ENCODE measurements around the gene GSTM2.
"Not testable (repeated sequence)": the region's sequence is repeated elsewhere in the genome, so short reads cannot be mapped to it uniquely, and the experiment has no call there.

The GSTM2 gene

GRCh38 chr1:109677459-109677858 is 9.6 kb downstream of the GSTM2 start:
- DNase-seq (ENCODE audit: low spot score) = no peak

GRCh38 chr1:109678637-109679036 is 10.8 kb downstream of the GSTM2 start:
- not testable (repeated sequence) for DNase-seq (ENCODE audit: low spot score)

GRCh38 chr1:109684777-109685176 is 16.9 kb downstream of the GSTM2 start:
- not testable (repeated sequence) for DNase-seq (ENCODE audit: low spot score)

DNA sequence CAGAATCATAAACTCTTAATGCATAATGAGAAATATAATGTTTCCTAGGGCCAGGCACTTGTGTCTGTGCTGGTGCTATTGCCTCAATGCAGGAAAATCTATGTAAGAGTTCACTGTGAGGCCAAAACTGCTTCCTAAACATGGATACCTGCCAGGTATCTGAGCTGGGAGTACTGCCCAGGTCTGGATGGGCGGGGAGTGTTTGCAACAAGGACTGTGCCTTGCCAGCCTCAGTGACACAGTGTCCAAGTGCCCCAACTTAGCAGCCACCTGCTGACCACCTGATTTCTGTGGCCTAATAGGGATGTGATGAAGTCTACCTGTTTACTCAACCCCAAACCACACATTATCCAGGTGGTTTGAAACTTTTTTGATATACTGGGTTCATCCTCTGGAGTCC is 17.5 kb downstream of the GSTM2 start:
- DNase-seq (ENCODE audit: low spot score) = not testable (repeated sequence)

DNA sequence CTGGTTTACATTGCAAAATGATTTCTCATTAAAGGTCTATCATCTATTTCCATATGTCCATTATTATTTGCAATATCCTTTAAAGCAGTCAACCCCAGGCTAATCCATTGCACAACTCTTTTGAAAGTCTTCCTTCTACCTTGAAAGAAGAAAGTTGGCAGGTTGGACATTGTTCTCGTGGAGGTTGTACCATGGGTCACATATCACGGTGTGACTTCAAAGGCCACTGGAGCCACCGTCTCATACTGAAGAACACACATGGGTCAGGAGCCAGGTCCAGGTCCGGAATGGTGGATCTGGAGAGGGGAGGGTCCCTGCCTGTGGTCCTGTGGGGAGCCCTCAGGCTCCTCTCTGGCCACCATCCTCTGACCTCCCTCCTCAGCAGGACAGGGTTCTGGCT is 18.0 kb downstream of the GSTM2 start:
- DNase-seq (ENCODE audit: low spot score) = not testable (repeated sequence)

DNA sequence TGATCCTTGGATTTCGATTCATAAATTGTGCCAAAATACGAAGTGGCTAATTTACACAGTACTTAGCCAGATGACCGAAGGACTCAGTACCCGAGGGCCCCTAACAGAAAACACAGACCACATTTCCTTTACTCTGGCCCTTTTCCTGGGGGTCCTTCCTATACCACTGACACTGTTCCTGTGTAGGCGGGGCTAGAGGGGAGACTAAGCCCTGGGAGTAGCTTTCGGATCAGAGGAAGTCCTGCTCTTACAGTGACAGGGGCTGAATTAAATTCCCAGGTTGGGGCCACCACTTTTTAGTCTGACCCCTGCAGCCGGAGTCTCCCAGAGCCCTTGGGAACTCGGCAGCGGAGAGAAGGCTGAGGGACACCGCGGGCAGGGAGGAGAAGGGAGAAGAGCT is 19.3 kb downstream of the GSTM2 start:
- not testable (repeated sequence) for DNase-seq (ENCODE audit: low spot score)

GRCh38 chr1:109687641-109688499 is 20.0 kb downstream of the GSTM2 start, which contains the start of gene GSTM1:
Gene GSTM1, plus strand, starts transcription at chr1:109687817. Its CDS starts 57 bp downstream, at chr1:109687874.
- no peak for DNase-seq (ENCODE audit: low spot score)

- no peak for DNase-seq (ENCODE audit: low spot score)
These were observed 22.1 kb downstream of the GSTM2 start for GRCh38 chr1:109689844-109690405.

GRCh38 chr1:109691759-109692158 is 23.9 kb downstream of the GSTM2 start:
- DNase-seq (ENCODE audit: low spot score) = no peak

DNA sequence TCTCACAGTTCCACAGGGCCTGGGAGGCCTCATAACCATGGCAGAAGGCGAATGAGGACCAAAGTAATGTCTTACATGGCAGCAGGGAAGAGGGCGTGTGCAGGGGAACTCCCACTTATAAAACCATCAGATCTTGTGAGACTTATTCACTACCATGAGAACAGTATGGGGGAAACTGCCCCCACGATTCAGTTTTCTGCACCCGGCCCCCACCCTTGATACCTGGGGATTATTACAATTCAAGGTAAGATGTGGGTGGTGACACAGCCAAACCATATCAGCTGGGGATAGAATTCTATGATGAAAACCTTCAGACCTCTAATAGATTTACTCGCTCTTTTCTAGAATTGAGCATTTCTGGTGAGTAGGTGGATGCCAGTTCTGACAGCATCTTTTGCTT is 26.5 kb downstream of the GSTM2 start:
- DNase-seq (ENCODE audit: low spot score) = not testable (repeated sequence)

DNA sequence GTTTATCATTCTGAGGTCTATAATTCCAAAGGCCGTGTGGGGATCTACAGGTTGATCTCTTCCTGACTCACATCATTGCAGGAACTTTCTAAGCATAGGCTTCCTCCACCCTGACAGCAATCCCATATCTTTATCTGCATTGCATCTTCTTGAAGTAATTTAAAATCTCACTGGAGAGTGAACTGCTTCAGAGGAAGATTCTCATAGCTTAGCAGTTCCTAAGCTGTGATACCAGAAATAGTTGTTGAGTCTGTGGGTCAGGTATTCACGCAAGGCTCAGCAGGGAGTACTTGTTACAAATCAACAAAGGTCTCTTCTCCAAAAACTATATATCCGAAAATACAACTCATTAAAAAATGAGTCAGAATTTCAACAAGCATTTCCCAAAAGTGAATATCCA is 27.3 kb downstream of the GSTM2 start:
- not testable (repeated sequence) for DNase-seq (ENCODE audit: low spot score)

GRCh38 chr1:109697066-109697465 is 29.2 kb downstream of the GSTM2 start:
- DNase-seq (ENCODE audit: low spot score) = no peak

- not testable (repeated sequence) for DNase-seq (ENCODE audit: low spot score)
These were observed 30.0 kb downstream of the GSTM2 start for GRCh38 chr1:109697861-109698260.

- DNase-seq (ENCODE audit: low spot score) = not testable (repeated sequence)
These were observed 35.1 kb downstream of the GSTM2 start for GRCh38 chr1:109702940-109703339.

DNA sequence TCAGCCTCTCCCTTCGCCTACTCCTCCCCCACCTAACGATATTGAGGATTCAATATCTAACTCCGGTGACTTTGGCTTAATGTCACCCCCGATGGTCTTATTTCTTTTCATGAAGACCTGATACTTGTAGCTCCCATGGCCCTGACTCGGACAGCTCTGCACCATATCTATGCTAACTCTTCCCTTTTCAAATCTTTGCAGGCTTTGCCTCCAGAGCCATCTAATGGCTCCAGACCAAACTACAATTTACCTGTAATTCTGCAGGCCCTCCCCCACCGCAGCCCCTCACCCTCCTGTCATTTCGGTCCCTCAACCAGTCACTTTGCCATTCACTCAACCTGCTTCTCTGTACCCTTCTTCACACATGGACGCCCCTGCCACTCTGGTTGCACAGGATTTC is 36.3 kb downstream of the GSTM2 start:
- DNase-seq (ENCODE audit: low spot score) = no peak

DNA sequence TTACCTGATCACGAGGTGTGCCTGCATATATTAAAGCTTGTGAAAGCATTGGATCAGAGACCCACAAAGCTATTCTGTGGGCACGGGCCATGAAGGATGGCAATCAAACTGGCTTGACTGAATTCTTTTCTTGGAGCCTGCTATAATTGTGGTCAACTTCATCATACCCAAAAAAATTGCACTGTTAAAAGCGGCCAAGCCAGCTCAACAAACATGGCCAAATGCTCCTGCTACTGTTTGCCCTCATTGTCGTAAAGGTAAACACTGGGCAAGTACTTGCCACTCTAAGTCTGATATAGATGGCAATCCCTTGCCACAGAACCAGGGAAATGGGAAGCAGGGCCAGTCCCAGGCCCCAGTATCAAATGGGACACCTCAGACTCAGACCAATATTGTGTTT is 37.6 kb downstream of the GSTM2 start:
- DNase-seq (ENCODE audit: low spot score) = no peak

- not testable (repeated sequence) for DNase-seq (ENCODE audit: low spot score)
These were observed 41.1 kb downstream of the GSTM2 start for GRCh38 chr1:109708949-109709348.

DNA sequence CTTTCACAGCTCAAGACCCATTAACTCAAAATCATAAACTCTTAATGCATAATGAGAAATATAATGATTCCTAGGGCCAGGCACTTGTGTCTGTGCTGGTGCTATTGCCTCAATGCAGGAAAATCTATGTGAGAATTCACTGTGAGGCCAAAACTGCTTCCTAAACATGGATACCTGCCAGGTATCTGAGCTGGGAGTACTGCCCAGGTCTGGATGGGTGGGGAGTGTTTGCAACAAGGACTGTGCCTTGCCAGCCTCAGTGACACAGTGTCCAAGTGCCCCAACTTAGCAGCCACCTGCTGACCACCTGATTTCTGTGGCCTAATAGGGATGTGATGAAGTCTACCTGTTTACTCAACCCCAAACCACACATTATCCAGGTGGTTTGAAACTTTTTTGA is 42.0 kb downstream of the GSTM2 start:
- DNase-seq (ENCODE audit: low spot score) = not testable (repeated sequence)

GRCh38 chr1:109711593-109712320 is 43.9 kb downstream of the GSTM2 start, which contains the start of gene GSTM5:
Gene GSTM5, plus strand, starts transcription at chr1:109712251. Its CDS starts 62 bp downstream, at chr1:109712313.
- DNase-seq (ENCODE audit: low spot score) = not testable (repeated sequence)

GRCh38 chr1:109712321-109712864 is 44.5 kb downstream of the GSTM2 start:
- DNase-seq (ENCODE audit: low spot score) = no peak

DNA sequence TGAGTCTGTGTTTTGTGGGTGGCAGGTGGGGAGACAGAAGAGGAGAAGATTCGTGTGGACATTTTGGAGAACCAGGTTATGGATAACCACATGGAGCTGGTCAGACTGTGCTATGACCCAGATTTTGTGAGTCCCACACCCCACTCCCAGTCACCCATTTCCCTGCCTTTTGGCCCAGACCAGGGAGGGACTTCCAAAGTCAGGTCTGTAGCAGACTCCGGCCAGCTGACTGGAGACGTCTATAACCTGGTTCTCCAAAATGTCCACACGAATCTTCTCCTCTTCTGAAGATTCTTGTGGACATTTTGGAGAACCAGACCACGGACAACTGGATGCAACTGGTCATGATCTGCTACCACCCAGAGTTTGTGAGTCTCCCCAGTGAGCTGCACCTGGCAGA is 45.8 kb downstream of the GSTM2 start:
- DNase-seq (ENCODE audit: low spot score) = no peak

- no peak for DNase-seq (ENCODE audit: low spot score)
These were observed 47.0 kb downstream of the GSTM2 start for GRCh38 chr1:109714661-109715372.

Data from CD4-positive, alpha-beta T cell treated with Interleukin-6 at 100 ng/mL for 8 hours (primary cell).